Central memory CD8-positive, alpha-beta T cell (primary cell): Measurements from ENCODE around the gene SS18.
A peak's percentile ranks its signal among the peaks of the same experiment; 100 is the strongest.

Experiments
- ATAC-seq: fragments of 150-1000 bp; cut with Tn5 transposase; replicated peaks from 2 replicates; pipeline ENCODE4 v1.10.0; 2022; ENCODE audit warnings: mild to moderate bottlenecking, moderate FRiP score, moderate number of reproducible peaks; ENCODE audit not compliant: poor library complexity, severe bottlenecking; ENCODE audit errors: extremely low read depth
- DNase-seq, 2 donors: peaks; one replicate each; pipeline ENCODE4 v3.0.0; 2021; ENCODE audit warnings: low spot score in 2 of 2
- H3K27ac Mint-ChIP-seq: one replicate; pipeline ENCODE4 v1.8.0; 2022; ENCODE audit warnings: low read depth, mild to moderate bottlenecking, moderate library complexity, mixed read lengths
- H3K27me3 Mint-ChIP-seq: one replicate; pipeline ENCODE4 v1.8.0; 2022; ENCODE audit warnings: mixed read lengths
- H3K36me3 Mint-ChIP-seq: one replicate; pipeline ENCODE4 v1.8.0; 2022; ENCODE audit warnings: mild to moderate bottlenecking, moderate library complexity, mixed read lengths; ENCODE audit not compliant: insufficient read depth
- H3K4me1 Mint-ChIP-seq: one replicate; pipeline ENCODE4 v1.8.0; 2022; ENCODE audit warnings: mixed read lengths
- H3K4me3 Mint-ChIP-seq: one replicate; pipeline ENCODE4 v1.8.0; 2022; ENCODE audit warnings: mild to moderate bottlenecking, moderate library complexity, mixed read lengths
- H3K9me3 Mint-ChIP-seq: one replicate; pipeline ENCODE4 v1.8.0; 2022; ENCODE audit warnings: mixed read lengths

SS18 gene

DNA sequence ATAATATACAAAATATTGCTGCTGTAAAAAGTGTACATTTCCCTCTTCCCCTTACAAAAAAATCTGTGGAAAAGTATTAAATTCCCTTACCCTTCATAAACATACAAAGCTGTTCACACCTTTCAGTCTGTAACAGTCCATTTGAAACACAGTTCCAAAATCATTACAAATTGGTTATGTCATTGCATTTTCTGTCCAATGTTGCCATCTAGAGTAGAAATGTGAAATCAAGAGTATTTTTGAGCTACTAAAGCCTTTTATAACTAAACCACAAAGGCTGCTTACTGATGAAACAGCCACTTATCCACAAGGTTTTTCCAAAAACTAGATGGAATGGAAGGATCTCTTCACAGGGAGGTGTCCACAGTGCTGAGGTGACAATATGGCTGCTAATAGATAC, 72.5 kb downstream of the SS18 start:
- H3K36me3 Mint-ChIP-seq: peaks cover 53% of the 10 kb centered on the region
- no peak for DNase-seq
- H3K4me1 Mint-ChIP-seq: peaks cover under 1% of the 10 kb centered on the region
- no peak for ATAC-seq
- H3K27me3 Mint-ChIP-seq: no peaks in the 10 kb centered on the region
- no peaks in the 10 kb centered on the region for H3K9me3 Mint-ChIP-seq
- H3K4me3 Mint-ChIP-seq: no peak overlapping the region
- H3K27ac Mint-ChIP-seq: no peak overlapping the region

DNA sequence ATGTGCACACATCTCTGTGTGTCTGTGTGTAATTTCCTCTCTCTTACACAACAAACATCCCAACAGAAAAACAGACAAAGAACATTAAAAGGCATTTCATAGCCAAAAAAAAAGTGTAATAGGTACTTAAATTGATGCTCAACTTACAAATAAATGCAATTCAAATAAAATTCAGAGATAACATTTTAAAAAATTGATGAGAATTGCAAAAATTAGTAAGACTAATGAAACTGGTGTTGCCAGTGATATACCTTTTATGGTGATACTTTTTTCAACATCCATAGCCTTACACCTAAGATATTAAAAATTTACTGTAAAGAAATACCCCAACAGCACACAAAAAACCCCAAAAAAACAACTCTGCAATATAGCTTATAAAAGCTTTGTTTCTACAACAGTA, 76.0 kb downstream of the SS18 start:
- Mint-ChIP-seq H3K4me3 (no peak overlapping the region), H3K36me3 (peaks cover 37% of the 10 kb centered on the region), H3K4me1 (no peaks in the 10 kb centered on the region), H3K27ac (no peak overlapping the region), H3K9me3 (no peaks in the 10 kb centered on the region), H3K27me3 (no peaks in the 10 kb centered on the region)
- no peak for ATAC-seq
- no peak for DNase-seq

DNA sequence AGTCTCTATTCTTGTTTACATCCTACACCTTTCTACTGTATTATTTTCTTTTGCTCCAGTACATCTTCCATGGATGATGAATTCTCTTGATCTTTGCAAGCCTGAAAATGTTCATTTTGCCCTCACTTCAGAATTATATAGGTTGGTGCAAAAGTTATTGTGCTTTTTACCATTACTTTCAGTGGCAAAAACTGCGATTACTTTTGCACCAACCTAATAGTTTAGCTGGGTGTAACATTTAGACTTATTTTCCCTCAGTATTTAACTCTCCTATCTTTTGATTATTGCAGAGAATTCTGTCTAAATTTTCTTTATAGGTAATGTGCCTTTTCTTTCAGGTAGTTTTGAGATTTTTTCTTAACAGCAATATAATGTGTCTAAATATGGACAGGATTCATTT, 81.8 kb downstream of the SS18 start:
- H3K27me3 Mint-ChIP-seq: no peaks in the 10 kb centered on the region

DNA sequence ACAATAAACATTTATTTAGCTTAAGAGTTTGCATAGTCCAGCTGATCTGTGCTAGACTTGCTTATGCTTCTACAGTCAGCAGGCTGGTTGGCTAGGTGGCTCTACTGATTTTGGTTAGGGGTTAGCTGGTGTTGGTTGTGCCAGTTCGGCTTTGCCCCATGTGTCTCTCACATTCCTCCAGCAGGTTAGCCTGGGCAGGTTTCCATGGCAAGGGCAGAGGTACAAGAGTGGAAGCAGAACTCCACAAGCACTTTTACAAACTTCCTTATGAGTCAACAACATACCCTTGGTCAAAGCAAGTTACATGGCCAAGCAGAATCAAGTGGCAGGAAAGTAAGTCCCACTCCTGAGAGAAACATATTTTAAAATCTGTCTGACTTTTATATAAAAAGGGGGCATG, 82.3 kb downstream of the SS18 start:
- Mint-ChIP-seq H3K27ac (no peak overlapping the region), H3K36me3 (no peaks in the 10 kb centered on the region), H3K4me3 (no peak overlapping the region), H3K9me3 (no peaks in the 10 kb centered on the region), H3K4me1 (no peaks in the 10 kb centered on the region), H3K27me3 (no peaks in the 10 kb centered on the region)
- DNase-seq: no peak
- ATAC-seq: no peak

More for the DNA sequence above, 81.8 kb downstream of the SS18 start:
- Mint-ChIP-seq H3K27ac (no peak overlapping the region), H3K9me3 (no peaks in the 10 kb centered on the region), H3K36me3 (peaks cover 4% of the 10 kb centered on the region), H3K4me1 (no peaks in the 10 kb centered on the region), H3K4me3 (no peak overlapping the region)
- ATAC-seq: no peak
- DNase-seq: no peak

DNA sequence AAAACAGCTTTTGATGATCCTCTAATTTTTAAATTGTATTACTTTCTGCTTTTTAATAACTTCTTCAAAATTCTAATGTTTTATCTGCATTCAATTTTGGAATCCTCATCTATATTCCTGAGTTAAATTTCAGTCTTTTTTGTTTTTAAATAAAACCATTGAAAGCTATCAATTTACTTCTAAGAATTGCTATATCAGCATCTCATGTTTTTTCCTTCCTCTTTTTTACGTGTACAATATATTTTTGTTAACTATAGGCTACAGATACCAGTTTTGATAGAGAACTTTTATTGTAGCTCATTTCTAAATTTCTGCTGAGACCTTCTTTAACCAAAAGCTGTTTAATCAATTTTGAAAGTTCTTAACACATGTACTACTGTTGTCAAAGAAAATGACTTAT, 84.5 kb downstream of the SS18 start:
- Mint-ChIP-seq H3K27ac (peak overlapping the region; percentile 38), H3K9me3 (no peaks in the 10 kb centered on the region), H3K36me3 (no peaks in the 10 kb centered on the region), H3K4me1 (no peaks in the 10 kb centered on the region), H3K4me3 (no peak overlapping the region), H3K27me3 (no peaks in the 10 kb centered on the region)
- DNase-seq (no peak), ATAC-seq (no peak)

DNA sequence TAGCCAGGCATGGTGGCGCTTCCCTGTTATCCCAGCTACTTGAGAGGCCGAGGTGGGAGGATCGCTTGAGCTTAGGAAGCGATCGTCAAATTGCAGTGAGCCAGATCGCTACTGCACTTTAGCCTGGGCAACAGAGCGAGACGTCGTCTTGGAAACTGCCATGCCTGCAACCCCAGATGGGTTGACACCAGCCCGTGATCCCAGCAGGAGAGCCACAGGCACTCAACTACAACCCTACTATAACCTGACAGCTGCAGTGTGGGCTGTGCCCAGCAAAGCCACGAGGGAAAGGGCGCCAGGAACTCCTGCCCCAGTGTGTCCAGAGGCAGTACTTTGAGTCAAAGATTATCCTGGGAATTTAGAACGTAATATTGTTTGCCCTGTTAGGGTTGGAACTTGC, 85.6 kb downstream of the SS18 start:
- Mint-ChIP-seq H3K27me3 (no peaks in the 10 kb centered on the region), H3K4me3 (no peak overlapping the region), H3K9me3 (no peaks in the 10 kb centered on the region), H3K27ac (no peak overlapping the region), H3K4me1 (no peaks in the 10 kb centered on the region), H3K36me3 (no peaks in the 10 kb centered on the region)
- DNase-seq (no peak), ATAC-seq (no peak)

DNA sequence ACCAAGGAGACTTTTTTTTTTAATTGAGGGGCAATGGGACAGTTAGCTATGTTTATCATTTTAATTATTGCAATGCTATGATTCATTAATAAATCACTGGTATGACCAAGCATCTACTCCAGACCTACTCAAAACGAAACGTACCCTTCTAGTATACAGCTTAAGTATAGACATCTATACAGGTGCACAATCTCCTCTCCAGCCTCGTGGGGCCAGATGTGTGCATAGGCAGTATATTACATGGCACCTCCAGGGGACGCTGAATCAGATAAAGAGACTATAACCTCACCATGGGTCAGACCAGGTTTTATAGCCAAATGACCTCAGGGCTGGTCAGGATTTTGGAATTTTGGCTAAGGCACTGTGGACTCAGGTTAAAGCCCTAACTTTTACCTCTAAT, 86.6 kb downstream of the SS18 start:
- ATAC-seq (no peak), DNase-seq (no peak)
- H3K27ac Mint-ChIP-seq: no peak overlapping the region
- H3K4me3 Mint-ChIP-seq: no peak overlapping the region
- no peaks in the 10 kb centered on the region for H3K9me3 Mint-ChIP-seq
- H3K36me3 Mint-ChIP-seq: no peaks in the 10 kb centered on the region
- no peaks in the 10 kb centered on the region for H3K4me1 Mint-ChIP-seq
- no peaks in the 10 kb centered on the region for H3K27me3 Mint-ChIP-seq

DNA sequence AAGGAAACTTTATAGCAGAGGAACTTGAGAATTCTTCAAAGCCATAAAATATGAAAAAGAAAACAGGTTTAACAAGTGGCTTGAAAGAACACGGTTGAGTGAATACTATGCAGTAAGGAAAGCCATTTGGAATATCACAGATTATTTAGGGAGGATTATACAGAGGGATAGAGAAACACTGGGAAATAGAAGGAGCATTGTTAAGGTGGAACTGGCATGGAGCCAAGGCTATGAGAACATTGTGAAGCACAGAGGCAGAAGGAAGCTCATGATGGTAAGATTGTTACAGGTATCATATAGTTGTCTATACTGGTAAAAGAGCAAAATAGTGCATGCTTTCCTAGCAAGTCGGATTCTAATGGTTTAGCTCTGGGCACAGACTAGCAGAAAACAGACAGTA, 87.1 kb downstream of the SS18 start:
- H3K9me3 Mint-ChIP-seq: no peaks in the 10 kb centered on the region
- DNase-seq: no peak
- no peak overlapping the region for H3K4me3 Mint-ChIP-seq
- H3K27ac Mint-ChIP-seq: no peak overlapping the region
- ATAC-seq: no peak
- H3K4me1 Mint-ChIP-seq: no peaks in the 10 kb centered on the region
- no peaks in the 10 kb centered on the region for H3K27me3 Mint-ChIP-seq
- no peaks in the 10 kb centered on the region for H3K36me3 Mint-ChIP-seq

DNA sequence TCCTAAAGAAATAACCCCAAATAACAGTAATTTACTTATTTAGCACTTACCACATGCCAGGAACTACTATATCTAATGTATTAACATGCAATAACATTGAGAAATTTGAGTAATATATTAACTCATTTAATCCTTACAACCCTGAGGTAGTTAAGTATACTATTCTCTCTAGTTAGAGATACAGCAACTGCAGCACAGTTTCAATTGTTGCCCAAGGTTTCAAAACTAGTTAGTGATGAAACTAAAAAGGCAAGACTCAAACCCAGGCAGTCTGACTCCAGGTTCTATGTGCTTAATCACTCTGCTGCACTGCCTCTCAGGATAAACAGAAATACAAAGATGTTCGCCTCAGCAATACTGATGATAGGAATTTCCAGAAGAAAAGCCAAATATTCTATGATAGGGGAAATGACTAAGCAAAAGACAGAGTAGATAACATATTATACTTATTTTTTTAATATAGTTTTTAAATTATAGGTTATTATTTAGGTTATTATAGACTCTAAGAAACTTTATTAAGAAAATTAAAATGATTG, 88.0 kb downstream of the SS18 start:
- no peaks in the 10 kb centered on the region for H3K9me3 Mint-ChIP-seq
- H3K4me1 Mint-ChIP-seq: no peaks in the 10 kb centered on the region
- no peak for DNase-seq
- H3K27ac Mint-ChIP-seq: no peak overlapping the region
- no peaks in the 10 kb centered on the region for H3K36me3 Mint-ChIP-seq
- ATAC-seq: no peak
- H3K27me3 Mint-ChIP-seq: no peaks in the 10 kb centered on the region
- no peak overlapping the region for H3K4me3 Mint-ChIP-seq

DNA sequence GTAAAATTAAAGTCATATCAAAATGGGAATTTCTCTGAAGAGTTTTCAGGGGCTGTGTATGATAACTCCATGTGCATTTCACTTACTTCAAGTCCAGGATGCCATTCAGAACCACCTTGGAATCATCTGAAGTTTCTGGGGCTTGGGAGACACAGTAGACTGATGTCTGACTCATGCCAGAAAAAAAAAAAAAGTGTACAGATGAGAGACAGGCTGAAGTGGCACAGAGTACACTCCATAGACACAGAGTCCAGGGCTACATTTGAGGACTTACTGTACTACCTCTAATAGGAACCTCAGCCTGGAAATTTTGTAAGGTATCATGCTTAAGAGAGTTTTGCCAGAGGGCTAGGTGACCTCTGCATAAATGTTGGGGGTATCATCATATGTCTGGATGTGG, 92.0 kb downstream of the SS18 start:
- Mint-ChIP-seq H3K9me3 (no peaks in the 10 kb centered on the region), H3K27me3 (no peaks in the 10 kb centered on the region), H3K36me3 (no peaks in the 10 kb centered on the region), H3K4me1 (no peaks in the 10 kb centered on the region), H3K4me3 (no peak overlapping the region), H3K27ac (no peak overlapping the region)
- no peak for ATAC-seq
- no peak for DNase-seq

DNA sequence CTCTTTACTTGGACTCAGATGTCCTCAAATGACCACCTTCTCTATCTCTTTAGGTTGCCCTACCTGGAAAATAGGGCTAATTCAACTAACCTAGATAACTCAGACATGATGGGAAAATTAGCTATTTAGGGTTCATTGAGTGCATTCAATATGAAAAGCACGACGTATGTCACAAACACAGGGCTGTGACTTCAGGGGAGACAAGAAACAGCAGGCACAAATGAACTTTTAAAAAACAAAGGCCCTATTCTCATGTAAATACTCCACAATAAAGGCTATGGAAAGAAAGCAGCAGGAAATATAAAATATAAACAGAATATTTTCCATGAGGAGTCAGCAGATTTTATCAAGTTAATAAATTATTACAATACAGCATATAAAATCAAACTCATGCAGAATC, 97.8 kb downstream of the SS18 start:
- H3K4me1 Mint-ChIP-seq: no peaks in the 10 kb centered on the region
- no peak overlapping the region for H3K4me3 Mint-ChIP-seq
- DNase-seq (no peak), ATAC-seq (no peak)
- H3K27me3 Mint-ChIP-seq: peaks cover 24% of the 10 kb centered on the region
- H3K27ac Mint-ChIP-seq: no peak overlapping the region
- H3K9me3 Mint-ChIP-seq: no peaks in the 10 kb centered on the region
- no peaks in the 10 kb centered on the region for H3K36me3 Mint-ChIP-seq

DNA sequence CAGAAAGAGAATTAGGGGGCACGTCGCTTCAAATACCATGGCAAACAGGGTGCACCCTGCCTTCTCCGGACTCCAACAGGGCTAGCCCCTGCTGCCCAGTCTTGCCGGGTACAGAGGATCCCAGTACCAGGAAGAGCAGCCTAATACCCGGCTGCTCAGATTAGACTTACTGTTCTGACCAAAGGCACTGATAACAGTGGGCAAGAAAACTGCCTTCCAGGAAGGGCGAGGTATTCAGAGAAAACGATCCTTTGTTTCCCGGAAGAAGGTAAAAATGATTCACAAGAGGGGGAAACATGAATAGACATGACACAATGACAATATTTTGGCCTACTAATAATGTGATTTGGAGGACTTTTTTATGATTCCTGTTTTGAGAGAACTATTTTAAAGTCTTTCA, 99.9 kb downstream of the SS18 start:
- no peak overlapping the region for H3K27ac Mint-ChIP-seq
- H3K4me3 Mint-ChIP-seq: no peak overlapping the region
- ATAC-seq (no peak), DNase-seq (no peak)
- H3K9me3 Mint-ChIP-seq: no peaks in the 10 kb centered on the region
- H3K27me3 Mint-ChIP-seq: peaks cover 30% of the 10 kb centered on the region
- H3K4me1 Mint-ChIP-seq: no peaks in the 10 kb centered on the region
- no peaks in the 10 kb centered on the region for H3K36me3 Mint-ChIP-seq

DNA sequence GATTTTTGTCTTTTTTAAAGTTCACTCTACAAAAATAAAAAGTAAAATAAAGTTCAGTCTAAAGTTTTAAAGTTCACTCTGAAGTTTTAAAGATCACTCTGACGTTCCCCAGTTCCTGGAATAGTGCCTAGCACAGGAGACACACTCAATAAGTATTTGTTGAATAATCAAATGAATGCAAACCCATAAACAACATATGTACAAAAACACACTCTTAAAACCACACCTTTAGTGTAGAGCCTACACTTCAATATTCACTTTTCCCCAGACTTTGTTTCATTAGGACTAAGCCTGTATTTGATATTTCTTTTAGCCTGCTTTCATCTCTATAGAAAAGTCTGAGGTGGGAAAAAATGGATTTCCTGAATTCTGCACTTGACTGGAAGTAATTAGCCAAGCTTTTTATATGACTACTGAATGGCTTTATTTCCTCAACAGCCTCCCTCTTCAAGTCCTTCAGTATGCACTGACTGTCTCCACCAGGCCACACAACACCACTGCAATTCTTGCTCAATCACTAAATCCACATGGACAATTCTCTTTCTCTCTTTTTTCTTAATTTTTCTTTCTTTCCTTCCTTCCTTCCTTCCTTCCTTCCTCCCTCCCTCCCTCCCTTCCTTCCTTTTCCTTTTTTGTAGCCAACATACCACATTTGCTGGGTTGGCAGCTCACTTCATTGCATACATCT, 104.6 kb downstream of the SS18 start:
- ATAC-seq (no peak), DNase-seq (no peak)
- Mint-ChIP-seq H3K36me3 (no peaks in the 10 kb centered on the region), H3K27ac (no peak overlapping the region), H3K4me1 (no peaks in the 10 kb centered on the region), H3K4me3 (no peak overlapping the region), H3K9me3 (no peaks in the 10 kb centered on the region), H3K27me3 (peaks cover 40% of the 10 kb centered on the region)
